ENCODE results near the gene TRAPPC4.
"Not testable (repeated sequence)": the region's sequence is repeated elsewhere in the genome, so short reads cannot be mapped to it uniquely, and the experiment has no call there.

GRCh38 chr11:118984337-118984736 is 34.2 kb upstream of the TRAPPC4 start:
- not testable (repeated sequence) for TF ChIP-seq BHLHE40 (IDR thresholded peaks at IDR 0.05; ENCODE audit: borderline replicate concordance); LEF1 (IDR thresholded peaks at IDR 0.05; ENCODE audit: borderline replicate concordance); PKNOX1 (IDR thresholded peaks at IDR 0.05); SP1 (IDR thresholded peaks at IDR 0.05); NFRKB (IDR thresholded peaks at IDR 0.05); FOXM1 (IDR thresholded peaks at IDR 0.05; ENCODE audit: borderline replicate concordance); FOXK2 (IDR thresholded peaks at IDR 0.05); CTBP1 (IDR thresholded peaks at IDR 0.05; ENCODE audit: borderline replicate concordance); SUZ12 (IDR thresholded peaks at IDR 0.05); L3MBTL2 (conservative IDR thresholded peaks at IDR 0.05); FOXA1 (IDR thresholded peaks at IDR 0.05)
